GM18526 (cell line): Measurements from ENCODE around the gene AMIGO1.

Source experiments
- POLR2A ChIP-seq: IDR thresholded peaks from 3 replicates; pipeline ENCODE4 v1.6.1; 2011; ENCODE audit not compliant: insufficient read length; ENCODE audit errors: extremely low read depth

AMIGO1 gene, protein sequence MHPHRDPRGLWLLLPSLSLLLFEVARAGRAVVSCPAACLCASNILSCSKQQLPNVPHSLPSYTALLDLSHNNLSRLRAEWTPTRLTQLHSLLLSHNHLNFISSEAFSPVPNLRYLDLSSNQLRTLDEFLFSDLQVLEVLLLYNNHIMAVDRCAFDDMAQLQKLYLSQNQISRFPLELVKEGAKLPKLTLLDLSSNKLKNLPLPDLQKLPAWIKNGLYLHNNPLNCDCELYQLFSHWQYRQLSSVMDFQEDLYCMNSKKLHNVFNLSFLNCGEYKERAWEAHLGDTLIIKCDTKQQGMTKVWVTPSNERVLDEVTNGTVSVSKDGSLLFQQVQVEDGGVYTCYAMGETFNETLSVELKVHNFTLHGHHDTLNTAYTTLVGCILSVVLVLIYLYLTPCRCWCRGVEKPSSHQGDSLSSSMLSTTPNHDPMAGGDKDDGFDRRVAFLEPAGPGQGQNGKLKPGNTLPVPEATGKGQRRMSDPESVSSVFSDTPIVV

DNA sequence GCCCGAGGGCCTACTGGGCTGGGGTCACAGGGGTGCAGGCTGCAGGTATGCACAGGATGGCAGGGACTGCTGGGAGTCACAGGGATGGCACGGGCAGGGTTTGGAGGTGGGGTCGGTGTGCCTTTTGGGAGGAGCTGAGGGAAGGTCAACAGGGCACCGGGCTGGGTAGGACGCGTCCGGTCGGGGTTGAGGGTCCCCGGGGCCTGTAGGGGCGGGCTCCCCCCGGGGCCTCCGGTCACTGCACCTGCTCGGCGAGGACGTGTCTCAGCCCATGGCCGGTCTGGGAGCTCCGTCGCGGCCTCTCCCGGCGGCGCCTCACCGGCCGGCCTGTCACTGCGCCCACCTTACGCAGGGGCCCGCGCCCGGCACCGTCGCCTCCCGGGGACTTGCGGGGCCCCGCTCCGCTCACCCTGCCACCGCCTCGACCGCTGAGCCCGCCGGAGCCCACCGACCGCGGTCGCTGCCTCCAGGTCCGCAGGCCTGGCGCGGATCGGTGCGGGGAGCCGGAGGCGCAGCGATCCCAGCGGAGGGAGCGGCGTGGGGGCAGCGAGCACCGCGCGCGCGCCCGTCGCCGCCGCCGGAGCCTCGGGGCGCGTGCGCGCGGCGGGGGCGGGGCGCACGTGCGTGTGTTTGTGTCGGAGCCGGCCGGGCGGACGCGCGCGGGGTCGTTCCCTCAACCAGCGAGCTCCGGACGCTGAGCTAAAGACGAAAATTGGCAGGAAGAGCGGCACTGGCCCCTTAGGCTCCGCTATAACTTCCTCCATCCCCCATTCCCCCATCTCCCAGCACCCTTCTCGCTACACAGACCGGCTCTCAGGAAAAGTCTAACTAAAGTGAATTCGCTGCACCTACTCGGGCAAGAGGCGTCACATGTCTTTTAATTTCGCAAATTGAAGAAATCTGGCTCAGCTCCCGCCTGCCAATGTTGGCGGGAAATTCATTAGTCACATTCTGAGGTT lies at the start of gene AMIGO1:
TSS of gene AMIGO1 (minus strand) at position 552 of the 959 bp plus-strand sequence. CDS start 815 bp downstream, outside the sequence.
- TF ChIP-seq POLR2A = no peak

GRCh38 chr1:109557520-109557919 lies 48.0 kb upstream of the AMIGO1 start:
- TF ChIP-seq POLR2A = no peak

DNA sequence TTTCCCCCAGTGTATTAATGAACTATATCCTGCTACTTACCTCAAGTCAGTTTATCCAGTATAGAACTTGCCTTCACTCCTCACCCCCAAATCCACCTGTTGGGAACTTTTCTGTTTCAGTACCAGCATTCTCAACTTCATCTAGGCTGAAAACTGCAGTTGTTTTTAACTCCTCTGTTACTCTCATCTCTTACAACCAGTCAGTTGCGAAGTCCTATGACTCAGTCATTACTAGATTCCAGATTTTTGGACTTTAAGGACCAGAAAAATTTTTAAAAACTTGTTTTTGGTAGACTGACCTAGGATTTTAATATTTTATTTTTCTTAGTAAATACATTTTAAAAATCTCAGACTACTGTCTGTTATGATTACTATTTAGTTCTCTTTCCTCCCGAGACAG lies 47.0 kb upstream of the AMIGO1 start:
- no peak for TF ChIP-seq POLR2A

DNA sequence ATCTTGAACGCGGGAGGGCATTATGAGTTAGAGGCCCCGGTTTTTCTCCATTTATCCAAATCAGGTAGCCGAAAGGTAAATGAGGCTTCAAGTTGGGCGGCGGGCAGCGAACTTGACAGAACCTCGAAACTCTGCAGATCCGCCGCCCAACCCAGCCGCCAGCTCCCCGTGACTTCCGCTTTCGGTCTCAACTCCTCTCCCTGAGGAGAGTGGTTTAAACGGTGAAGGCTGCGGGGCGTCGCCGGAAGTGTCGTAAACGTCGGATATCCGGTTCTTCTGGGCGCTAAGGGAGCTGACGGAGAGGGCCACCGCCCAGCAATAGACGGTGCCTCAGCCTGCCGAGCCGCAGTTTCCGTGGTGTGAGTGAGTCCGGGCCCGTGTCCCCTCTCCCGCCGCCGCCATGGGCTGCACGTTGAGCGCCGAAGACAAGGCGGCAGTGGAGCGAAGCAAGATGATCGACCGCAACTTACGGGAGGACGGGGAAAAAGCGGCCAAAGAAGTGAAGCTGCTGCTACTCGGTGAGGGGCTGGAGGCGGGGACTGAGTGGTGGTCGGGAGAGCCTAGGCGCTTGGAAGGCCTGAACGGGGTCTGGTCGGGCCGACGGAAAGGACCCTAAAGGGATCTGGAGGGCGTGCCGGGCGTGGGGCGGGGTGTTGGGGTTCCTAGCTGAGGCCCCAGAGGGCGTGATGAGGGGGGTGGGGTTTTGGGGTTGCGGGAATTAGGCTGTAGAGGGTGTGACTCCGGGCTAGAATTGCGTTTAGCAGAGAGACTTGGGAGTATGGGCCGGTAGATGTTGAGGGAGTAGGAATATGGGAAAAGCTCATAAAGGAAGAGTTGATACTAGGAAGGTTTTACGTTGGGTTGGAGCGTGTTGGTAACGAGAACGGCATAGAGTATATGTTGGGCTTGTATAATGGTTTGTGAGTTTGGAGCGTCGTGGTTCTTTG lies 39.1 kb upstream of the AMIGO1 start, which contains the start of gene GNAI3:
TSS of gene GNAI3 (plus strand) at position 295 of the 947 bp plus-strand sequence. CDS start at position 401, 106 bp downstream.
- peak; percentile 89 for TF ChIP-seq POLR2A

- TF ChIP-seq POLR2A = no peak
Measured at GRCh38 chr1:109547463-109548320, 38.2 kb upstream of the AMIGO1 start.

DNA sequence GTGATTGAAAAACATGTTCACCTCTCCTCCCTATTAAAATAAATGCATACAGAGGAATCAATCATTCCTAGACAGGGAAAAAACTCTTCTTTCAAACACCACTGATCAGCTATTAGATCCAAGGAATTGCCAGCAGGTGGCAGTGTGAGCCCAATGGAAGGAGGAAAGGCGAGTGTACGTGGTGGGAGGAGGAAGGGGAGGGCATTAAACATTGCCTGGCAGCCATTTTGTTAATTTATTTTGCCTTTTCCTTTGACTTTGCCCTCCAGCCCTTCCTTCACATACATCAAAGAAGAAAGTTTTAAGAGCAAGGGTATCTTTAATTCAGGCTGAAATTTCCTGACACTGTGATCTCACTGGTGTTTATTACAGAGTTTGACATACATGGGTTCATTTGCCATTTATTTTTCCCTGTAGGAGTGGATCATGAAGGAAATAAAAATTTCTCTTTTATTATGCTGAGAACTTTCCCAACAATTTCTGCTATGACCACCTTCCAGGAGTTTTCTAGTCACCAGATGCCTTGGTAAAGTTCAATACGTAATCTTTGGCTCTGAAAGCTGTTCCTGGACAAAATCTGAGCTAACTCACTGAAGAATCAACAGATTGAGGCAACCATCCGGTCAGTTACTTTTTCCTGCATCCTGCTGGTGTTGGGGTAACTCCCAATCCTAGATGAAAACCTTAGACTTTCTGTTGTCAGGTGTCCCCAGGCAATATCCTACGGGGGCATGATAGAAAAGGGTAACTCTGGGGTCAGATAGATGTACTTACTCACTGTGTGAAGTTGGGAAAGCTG lies 37.0 kb upstream of the AMIGO1 start:
- TF ChIP-seq POLR2A = no peak

- no peak for TF ChIP-seq POLR2A
Measured at GRCh38 chr1:109543988-109544735, 34.6 kb upstream of the AMIGO1 start.

DNA sequence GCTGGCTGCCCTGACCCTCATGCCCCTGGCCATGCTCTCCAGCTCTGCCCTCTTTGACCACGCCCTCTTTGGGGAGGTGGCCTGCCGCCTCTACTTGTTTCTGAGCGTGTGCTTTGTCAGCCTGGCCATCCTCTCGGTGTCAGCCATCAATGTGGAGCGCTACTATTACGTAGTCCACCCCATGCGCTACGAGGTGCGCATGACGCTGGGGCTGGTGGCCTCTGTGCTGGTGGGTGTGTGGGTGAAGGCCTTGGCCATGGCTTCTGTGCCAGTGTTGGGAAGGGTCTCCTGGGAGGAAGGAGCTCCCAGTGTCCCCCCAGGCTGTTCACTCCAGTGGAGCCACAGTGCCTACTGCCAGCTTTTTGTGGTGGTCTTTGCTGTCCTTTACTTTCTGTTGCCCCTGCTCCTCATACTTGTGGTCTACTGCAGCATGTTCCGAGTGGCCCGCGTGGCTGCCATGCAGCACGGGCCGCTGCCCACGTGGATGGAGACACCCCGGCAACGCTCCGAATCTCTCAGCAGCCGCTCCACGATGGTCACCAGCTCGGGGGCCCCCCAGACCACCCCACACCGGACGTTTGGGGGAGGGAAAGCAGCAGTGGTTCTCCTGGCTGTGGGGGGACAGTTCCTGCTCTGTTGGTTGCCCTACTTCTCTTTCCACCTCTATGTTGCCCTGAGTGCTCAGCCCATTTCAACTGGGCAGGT lies 33.9 kb upstream of the AMIGO1 start:
- no peak for TF ChIP-seq POLR2A

DNA sequence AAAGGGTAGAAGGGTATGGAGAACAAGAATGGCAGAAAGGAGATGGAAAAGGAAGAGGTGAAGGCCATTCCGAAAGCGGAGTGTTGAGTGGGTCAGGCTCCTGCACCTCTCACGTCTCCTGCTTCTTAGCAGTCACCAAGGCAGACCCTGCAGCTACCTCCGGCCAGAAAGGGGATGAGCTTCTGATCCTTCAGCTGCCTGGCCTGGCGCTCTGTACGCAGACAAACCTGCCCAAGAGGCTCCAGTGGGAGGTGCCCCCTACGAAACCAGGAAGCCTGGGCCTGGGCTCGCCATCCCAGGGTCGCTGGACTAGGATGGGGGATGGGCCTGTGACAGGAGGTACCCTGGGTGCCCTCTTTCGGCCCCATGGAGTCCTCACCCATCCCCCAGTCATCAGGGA lies 33.1 kb upstream of the AMIGO1 start:
- TF ChIP-seq POLR2A = no peak

GRCh38 chr1:109541102-109541501 lies 31.6 kb upstream of the AMIGO1 start:
- no peak for TF ChIP-seq POLR2A

- TF ChIP-seq POLR2A = no peak
Measured at GRCh38 chr1:109539676-109540075, 30.1 kb upstream of the AMIGO1 start, which contains the start of gene GPR61. GPR61 (plus strand) TSS chr1:109539872; CDS start chr1:109543023, 3,151 bp downstream.
